GM19395 (cell line): Measurements from ENCODE around the gene INHA.

Experiments used
- ATAC-seq: cut with Tn5 transposase; IDR thresholded peaks from one replicate; pipeline ENCODE4 v1.9.1; 2021; ENCODE audit warnings: mild to moderate bottlenecking, moderate library complexity; ENCODE audit not compliant: unreplicated experiment

Gene INHA

DNA sequence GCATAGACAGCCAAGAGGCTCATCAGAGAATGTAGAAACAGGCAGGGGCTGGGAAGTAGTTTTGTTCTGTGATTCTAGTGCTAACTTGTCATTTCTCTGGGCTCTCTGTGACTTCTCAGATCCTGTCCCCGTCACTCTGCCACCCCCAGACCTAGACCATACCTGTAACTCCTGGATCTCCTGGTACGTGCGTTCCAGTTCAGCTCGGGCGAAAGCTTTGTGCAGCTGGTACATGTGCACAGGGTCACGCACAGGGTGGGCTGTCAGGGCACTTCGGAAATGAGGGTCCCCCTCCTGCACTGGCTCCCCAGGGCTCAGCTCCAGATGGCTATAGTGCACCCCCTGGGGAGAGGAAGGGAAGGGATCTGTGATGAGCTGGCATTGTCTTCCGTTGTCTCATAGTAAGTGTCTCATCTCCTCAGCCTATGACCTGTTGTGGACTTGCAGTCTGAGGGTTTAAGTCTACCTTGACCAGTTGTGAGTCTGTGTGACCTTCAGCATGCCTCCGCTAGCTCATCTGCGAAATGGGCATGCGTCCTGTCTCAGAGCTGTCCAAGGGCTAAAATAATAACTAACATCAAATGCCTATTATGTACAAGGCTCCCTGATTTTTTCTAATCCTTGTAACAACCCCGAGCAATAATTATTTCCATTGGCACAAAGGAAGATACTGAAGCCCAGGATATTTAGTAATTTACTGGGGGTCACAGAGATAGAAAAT is 31.2 kb upstream of the INHA start:
- ATAC-seq = no peak

GRCh38 chr2:219541611-219542180 is 30.4 kb upstream of the INHA start:
- peak; percentile 59 for ATAC-seq

- peak; percentile 34 for ATAC-seq
Observed at GRCh38 chr2:219542931-219543595, 29.0 kb upstream of the INHA start.

DNA sequence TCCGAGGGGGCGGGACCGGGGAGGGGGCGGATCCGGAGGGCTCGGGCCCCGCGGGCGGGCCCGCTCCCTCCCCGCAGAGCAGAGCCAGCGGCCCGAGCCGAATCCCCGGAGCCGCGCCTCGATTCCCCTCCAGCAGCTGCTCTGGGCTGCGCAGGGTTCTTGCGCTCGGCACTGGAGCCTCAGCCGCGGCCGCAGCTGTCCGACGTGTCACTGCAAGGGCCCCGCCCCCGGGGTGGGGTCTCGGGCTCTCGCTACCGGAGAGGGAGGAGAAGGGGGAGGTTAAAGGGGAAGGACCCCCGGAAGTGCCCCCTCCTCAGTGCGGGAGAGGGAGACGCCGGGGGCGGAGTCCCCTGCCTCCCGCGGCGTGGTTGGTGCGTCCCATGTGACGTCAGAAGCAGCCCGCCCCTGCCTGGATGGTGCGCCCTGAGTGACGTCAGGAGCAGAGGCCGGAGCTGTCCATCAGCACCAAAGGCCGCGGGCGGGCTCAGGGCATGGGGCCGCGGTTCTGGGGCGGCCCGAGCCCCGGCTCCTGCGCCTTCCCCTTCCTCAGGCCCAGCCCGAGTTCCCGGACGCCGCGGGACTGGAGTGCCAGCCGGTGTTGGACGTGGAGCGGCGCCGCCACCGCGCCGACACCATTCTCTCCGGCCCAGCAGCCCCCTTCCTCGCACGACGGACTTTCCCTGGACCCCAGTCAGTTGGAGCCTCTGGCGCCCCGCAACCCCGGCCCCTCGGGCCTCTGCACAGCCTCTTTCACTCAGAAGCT is 28.3 kb upstream of the INHA start, which contains the start of the genes CHPF and TMEM198:
CHPF (minus strand) TSS at position 214 of the 763 bp plus-strand sequence. CDS start 271 bp downstream, outside the sequence.
TMEM198 (plus strand) TSS at position 433 of the 763 bp plus-strand sequence. CDS start 700 bp downstream, outside the sequence.
- peak; percentile 77 for ATAC-seq

DNA sequence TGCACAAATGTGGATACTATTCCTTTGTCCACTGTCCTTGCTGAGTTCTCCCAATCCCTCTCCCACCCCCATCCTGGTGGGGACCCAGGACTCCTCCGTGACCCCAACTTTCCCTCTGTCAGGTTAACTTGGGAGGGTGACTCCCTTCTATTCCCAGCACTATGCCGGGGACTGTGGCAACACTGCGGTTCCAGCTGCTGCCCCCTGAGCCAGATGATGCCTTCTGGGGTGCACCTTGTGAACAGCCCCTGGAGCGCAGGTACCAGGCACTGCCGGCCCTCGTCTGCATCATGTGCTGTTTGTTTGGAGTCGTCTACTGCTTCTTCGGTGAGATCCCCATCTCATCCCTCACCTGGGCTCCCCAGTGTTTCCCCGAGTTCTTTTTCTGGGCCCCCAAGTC is 27.5 kb upstream of the INHA start:
- ATAC-seq = no peak

- ATAC-seq = no peak
Observed at GRCh38 chr2:219545295-219545942, 26.7 kb upstream of the INHA start.

- no peak for ATAC-seq
Observed at GRCh38 chr2:219545943-219546352, 26.2 kb upstream of the INHA start.

GRCh38 chr2:219547621-219548020 is 24.5 kb upstream of the INHA start:
- ATAC-seq = no peak

GRCh38 chr2:219548990-219549389 is 23.1 kb upstream of the INHA start:
- ATAC-seq = no peak

- no peak for ATAC-seq
Observed at GRCh38 chr2:219549619-219550018, 22.5 kb upstream of the INHA start.

GRCh38 chr2:219551441-219552381 is 20.4 kb upstream of the INHA start:
- peak; percentile 23 for ATAC-seq

DNA sequence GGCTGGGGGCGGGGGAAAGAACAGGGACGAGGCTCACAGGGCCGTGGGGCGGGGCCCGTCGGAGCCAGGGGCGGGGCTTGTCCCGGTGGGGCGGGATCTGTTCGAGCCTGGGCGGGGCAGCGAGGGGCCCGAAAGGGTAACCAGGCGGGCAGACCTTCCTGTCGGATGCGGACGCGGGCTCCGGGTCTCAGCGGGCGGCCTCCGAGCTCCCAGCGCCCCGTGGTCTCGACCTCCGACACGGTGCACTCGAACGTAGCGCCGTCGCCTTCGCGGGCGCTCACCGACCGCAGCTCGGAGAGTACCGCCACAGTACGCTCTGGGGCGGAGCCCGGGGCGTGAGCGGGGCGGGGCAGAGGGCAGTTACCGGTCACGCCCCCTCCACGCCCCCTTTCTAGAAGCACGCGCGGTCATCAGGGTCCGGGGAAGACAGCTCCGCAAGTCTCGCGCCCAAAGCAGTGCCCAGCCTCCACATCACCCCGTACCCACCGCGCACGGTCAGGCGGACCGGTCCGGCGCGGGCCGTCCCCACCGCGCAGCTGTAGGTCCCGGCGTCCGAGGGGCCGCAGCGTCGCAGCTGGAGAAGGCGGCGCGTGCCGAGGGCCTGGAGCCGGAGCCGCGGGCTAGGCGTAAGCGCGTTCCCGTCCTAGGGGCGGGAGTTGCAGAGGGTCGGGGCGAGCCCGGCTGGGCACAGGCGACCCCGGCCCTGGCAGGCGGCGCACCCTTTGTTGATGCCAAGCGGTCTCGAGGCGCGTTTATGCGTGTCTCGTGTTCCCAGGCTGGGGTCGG is 19.5 kb upstream of the INHA start:
- ATAC-seq = peak; percentile 92

- ATAC-seq = no peak
Observed at GRCh38 chr2:219553168-219553417, 19.0 kb upstream of the INHA start.

DNA sequence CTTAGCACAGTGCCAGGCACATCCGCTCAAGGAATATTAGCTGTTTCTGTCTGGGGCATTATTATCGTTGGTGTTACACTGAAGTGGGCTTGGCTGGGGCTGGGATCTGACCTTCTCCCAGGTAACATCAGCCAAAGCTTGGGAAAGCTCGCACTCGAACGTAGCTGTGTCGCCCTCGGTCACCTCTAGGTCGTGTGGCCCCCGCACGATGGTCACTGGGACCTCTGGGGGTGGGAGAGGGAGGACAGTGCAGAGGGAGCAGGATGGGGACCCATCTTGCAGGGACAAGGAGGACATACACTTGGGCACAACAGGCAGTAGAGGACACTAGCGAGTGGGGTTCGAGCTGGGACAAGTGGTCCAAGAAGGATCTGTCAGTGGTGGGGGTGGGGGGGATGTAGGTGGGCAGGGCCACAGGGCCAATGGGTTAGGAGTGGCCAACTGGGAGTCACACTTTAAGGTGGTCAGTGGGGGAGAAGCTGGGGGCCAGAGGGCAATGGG is 18.6 kb upstream of the INHA start:
- ATAC-seq = no peak

DNA sequence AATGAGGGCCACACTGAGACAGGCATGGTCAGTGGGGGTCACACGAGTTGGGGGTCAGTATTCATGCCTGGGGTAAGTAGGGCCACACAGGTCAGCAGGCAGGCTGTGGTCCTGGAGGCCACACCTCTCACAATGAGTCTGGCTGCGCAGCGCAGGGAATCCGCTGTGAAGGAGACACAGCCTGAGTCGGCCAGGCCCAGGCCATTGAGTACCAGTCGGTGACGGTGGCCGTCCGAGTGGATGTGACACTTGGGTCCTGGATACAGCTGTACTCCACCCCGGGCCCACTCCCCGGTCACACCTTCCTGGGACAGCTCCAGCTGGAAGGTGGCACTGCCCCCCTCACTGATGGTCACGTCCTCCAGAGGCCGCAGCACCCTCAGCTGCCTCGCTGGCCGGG is 17.8 kb upstream of the INHA start:
- no peak for ATAC-seq

GRCh38 chr2:219555956-219556355 is 16.2 kb upstream of the INHA start:
- no peak for ATAC-seq

DNA sequence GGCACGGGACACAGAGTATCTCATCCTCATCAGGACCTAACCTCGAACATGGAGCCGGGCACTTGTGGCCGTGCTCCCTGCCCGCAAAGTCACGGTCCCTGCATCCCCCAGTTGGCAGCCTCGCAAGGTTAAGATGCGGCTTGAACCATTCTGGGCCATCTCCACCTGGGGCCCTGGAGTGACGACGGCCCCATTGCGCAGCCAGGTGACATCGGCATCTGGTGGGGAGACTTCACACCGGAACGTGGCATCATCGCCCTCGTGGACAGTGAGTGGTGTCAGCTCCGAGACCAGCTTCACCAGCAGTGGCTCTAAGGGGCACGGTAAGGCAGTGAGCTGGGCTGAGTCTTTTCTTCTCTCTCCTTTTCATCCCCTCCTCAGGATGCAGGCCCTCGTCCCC is 15.7 kb upstream of the INHA start:
- no peak for ATAC-seq

DNA sequence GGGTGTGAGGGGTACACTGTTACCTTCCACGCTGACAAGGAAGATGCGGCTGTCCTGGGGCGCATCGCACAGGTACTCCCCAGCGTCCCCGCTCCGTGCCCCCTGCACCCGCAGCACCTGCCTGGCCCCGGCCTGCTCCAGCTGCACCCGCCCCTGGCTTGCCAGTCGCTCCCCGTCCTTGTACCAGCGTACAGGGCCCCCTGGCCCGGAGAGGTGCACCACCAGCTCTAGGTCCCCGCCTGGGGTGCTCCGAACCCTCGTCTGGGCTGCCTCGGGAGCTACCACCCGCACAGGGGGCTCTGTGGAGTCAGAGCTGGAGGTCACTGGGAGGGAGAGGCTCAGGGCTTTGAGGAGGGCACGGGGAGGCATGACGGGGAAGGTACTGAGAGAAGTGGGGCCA is 14.8 kb upstream of the INHA start:
- no peak for ATAC-seq
